A549 (cell line): ENCODE data around the gene INKA2.

ENCODE experiments used
- MAX ChIP-seq: IDR thresholded peaks from 2 replicates; pipeline ENCODE4 v1.6.1; 2012
- NFE2L2 ChIP-seq: fragments of 150-350 bp; conservative IDR thresholded peaks from 2 replicates; pipeline ENCODE4 v1.6.1; 2014; ENCODE audit warnings: low read length

- TF ChIP-seq MAX (no peak), NFE2L2 (no peak)
Observed at GRCh38 chr1:111706921-111707320, 32.3 kb downstream of the INKA2 start.
